KMS-11 (cell line): ENCODE results near the gene CAMK4.

Source experiments
- H2AFZ ChIP-seq: fragments of 200-600 bp; sonication (generic); 2 replicates; pipeline ENCODE4 v1.6.1; 2016; ENCODE audit warnings: antibody characterized with exemption, mixed run types, low read depth
- H3K27ac ChIP-seq: fragments of 200-600 bp; sonication (generic); 2 replicates; pipeline ENCODE4 v1.6.1; 2016; ENCODE audit warnings: mild to moderate bottlenecking, mixed run types
- H3K27me3 ChIP-seq: fragments of 200-600 bp; sonication (generic); 2 replicates; pipeline ENCODE4 v1.6.1; 2017; ENCODE audit warnings: mild to moderate bottlenecking, low read depth, mixed run types, moderate library complexity; ENCODE audit not compliant: insufficient read depth
- H3K36me3 ChIP-seq: fragments of 200-600 bp; sonication (generic); 2 replicates; pipeline ENCODE4 v1.6.1; 2017; ENCODE audit warnings: mild to moderate bottlenecking, mixed run types; ENCODE audit not compliant: insufficient read depth
- H3K4me1 ChIP-seq: fragments of 200-600 bp; sonication (generic); 2 replicates; pipeline ENCODE4 v1.6.1; 2016; ENCODE audit warnings: mild to moderate bottlenecking, low read depth, mixed run types; ENCODE audit not compliant: poor library complexity, severe bottlenecking
- H3K4me2 ChIP-seq: fragments of 200-600 bp; sonication (generic); 2 replicates; pipeline ENCODE4 v1.7.0; 2016; ENCODE audit warnings: mild to moderate bottlenecking, mixed run types
- H3K4me3 ChIP-seq: fragments of 200-600 bp; sonication (generic); IDR thresholded peaks from 2 replicates; pipeline ENCODE4 v1.6.1; 2017; ENCODE audit warnings: low read depth, low read length, mixed read lengths; ENCODE audit not compliant: insufficient read depth
- H3K79me2 ChIP-seq: fragments of 200-600 bp; sonication (generic); 2 replicates; pipeline ENCODE4 v1.6.1; 2016; ENCODE audit warnings: low read depth, mixed run types; ENCODE audit not compliant: insufficient read depth
- H3K9ac ChIP-seq: fragments of 200-600 bp; sonication (generic); 2 replicates; pipeline ENCODE4 v1.6.1; 2016; ENCODE audit warnings: mild to moderate bottlenecking, mixed run types
- H4K20me1 ChIP-seq: fragments of 200-600 bp; sonication (generic); 2 replicates; pipeline ENCODE4 v1.6.1; 2016; ENCODE audit warnings: mild to moderate bottlenecking, mixed run types; ENCODE audit not compliant: insufficient read depth
- CTCF ChIP-seq: fragments of 200-600 bp; sonication (generic); conservative IDR thresholded peaks from 2 replicates; pipeline ENCODE4 v1.6.1; 2017; ENCODE audit warnings: low read depth, mild to moderate bottlenecking, antibody characterized with exemption, low read length, moderate library complexity, mixed read lengths

Gene CAMK4

DNA sequence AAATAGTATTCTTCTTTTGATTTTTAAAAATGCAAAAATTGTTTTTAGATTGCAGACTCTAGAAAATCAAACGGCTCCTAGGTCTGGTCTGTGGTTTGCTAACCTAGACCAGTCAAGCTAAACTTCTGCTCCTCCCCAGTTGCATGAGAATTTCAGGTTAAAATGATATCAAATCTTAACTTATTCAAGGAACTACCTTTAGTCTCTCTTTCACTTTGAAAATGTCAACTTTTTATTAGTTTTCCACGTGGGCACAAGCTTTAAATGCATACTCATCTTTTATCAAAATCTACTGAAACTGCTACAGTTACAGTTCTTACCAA lies 8.8 kb downstream of the CAMK4 start:
- no peaks in the 10 kb centered on the region for H3K79me2 ChIP-seq

DNA sequence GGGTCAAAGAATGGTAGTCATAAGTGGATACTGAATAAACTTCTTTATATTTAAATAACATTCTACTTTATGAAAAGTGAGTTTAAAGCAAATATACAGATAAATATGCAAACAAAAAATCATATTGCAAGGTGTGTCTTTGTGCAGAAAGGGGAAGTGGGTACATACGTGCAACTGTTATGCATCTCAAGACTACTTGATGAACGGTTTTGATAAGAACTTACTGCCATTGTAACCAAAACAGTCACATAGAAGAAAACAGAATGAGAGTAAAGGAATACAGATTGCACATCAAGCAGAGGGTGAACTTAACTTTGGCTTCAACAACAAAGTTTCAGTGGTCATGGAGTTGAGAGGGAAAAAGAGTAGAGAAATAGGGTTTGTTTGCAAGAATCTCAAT lies 9.9 kb downstream of the CAMK4 start:
- H3K27ac ChIP-seq: no peak overlapping the region
- H3K79me2 ChIP-seq: no peaks in the 10 kb centered on the region
- no peak overlapping the region for H3K4me3 ChIP-seq
- no peak for TF ChIP-seq CTCF
- H3K36me3 ChIP-seq: no peaks in the 10 kb centered on the region
- H3K27me3 ChIP-seq: no peaks in the 10 kb centered on the region; the same call in 1 of the 2 replicates
- peaks cover 36% of the 10 kb centered on the region for H3K4me1 ChIP-seq
- no peak overlapping the region for H2AFZ ChIP-seq
- no peaks in the 10 kb centered on the region for H4K20me1 ChIP-seq
- H3K9ac ChIP-seq: no peak overlapping the region
- H3K4me2 ChIP-seq: no peak overlapping the region

More for the DNA sequence above, 8.8 kb downstream of the CAMK4 start:
- Histone ChIP-seq H3K9ac (no peak overlapping the region), H3K27me3 (peaks cover 2% of the 10 kb centered on the region; the same call in 1 of the 2 replicates), H2AFZ (no peak overlapping the region), H3K4me3 (no peak overlapping the region), H4K20me1 (no peaks in the 10 kb centered on the region), H3K36me3 (no peaks in the 10 kb centered on the region), H3K4me1 (peaks cover 43% of the 10 kb centered on the region), H3K4me2 (no peak overlapping the region), H3K27ac (no peak overlapping the region)
- TF ChIP-seq CTCF: no peak

- H3K36me3 ChIP-seq: no peaks in the 10 kb centered on the region
- H2AFZ ChIP-seq: no peak overlapping the region
- H3K27me3 ChIP-seq: no peaks in the 10 kb centered on the region; the same call in 1 of the 2 replicates
- TF ChIP-seq CTCF: no peak
- H3K4me3 ChIP-seq: no peak overlapping the region
- no peaks in the 10 kb centered on the region for H3K79me2 ChIP-seq
- H3K4me2 ChIP-seq: no peak overlapping the region
- H4K20me1 ChIP-seq: no peaks in the 10 kb centered on the region
- peaks cover 21% of the 10 kb centered on the region for H3K4me1 ChIP-seq
- H3K27ac ChIP-seq: no peak overlapping the region
- no peak overlapping the region for H3K9ac ChIP-seq
Observed at GRCh38 chr5:111235635-111236034, 11.5 kb downstream of the CAMK4 start.

- H4K20me1 ChIP-seq: no peaks in the 10 kb centered on the region
- peaks cover 14% of the 10 kb centered on the region for H3K4me1 ChIP-seq
- H3K27me3 ChIP-seq: no peaks in the 10 kb centered on the region; the same call in 1 of the 2 replicates
- H3K27ac ChIP-seq: no peak overlapping the region
- H3K4me3 ChIP-seq: no peak overlapping the region
- TF ChIP-seq CTCF: no peak
- no peaks in the 10 kb centered on the region for H3K79me2 ChIP-seq
- H3K9ac ChIP-seq: no peak overlapping the region
- no peak overlapping the region for H3K4me2 ChIP-seq
- H3K36me3 ChIP-seq: no peaks in the 10 kb centered on the region
- H2AFZ ChIP-seq: no peak overlapping the region
Observed at GRCh38 chr5:111236348-111236747, 12.2 kb downstream of the CAMK4 start.
